H1 (cell line): ENCODE results near the gene LDLRAD3. TPM values are rescaled to one million over a fixed set of nuclear protein-coding genes. Genes with fewer than 3 reads are reported as not detected.

Experiments
- CTCF ChIA-PET: fragments of 300-600 bp; sonication (Branson Sonifier 250); formaldehyde crosslinking; loops from one replicate; lab custom pipeline; 2021; ENCODE audit not compliant: partially characterized antibody; lab: Charles Lee
- POLR2A ChIA-PET: fragments of 300-600 bp; sonication (Branson Sonifier 250); formaldehyde crosslinking; loops from one replicate; lab custom pipeline; 2021; ENCODE audit warnings: inconsistent platforms; ENCODE audit not compliant: partially characterized antibody; lab: Charles Lee
- DNase-seq, 2 experiments: peaks; one replicate each; pipeline versions ENCODE4 v3.0.0 to v3.0.0-alpha.2; 2010 to 2022; ENCODE audit warnings: low spot score in 2 of 2, low read depth in 1 of 2, mixed read lengths in 1 of 2
- FAIRE-seq: peaks from 2 replicates; lab custom pipeline; 2011; peaks lifted over from hg19 to GRCh38; lab: Jason Lieb, UNC
- H2AFZ ChIP-seq: 2 replicates; pipeline ENCODE4 v1.8.1; 2012; ENCODE audit warnings: low read length, inconsistent platforms
- H2AK5ac ChIP-seq: 2 replicates; pipeline ENCODE4 v1.6.1; 2013; ENCODE audit warnings: low read depth, low read length
- H2BK120ac ChIP-seq: replicated peaks from 2 replicates; pipeline ENCODE3; 2013; ENCODE audit warnings: low read depth, low read length, inconsistent platforms
- H2BK12ac ChIP-seq: 2 replicates; pipeline ENCODE4 v1.6.1; 2013; ENCODE audit warnings: low read depth, low read length
- H2BK15ac ChIP-seq: 2 replicates; pipeline ENCODE4 v1.6.1; 2013; ENCODE audit warnings: low read length
- H2BK20ac ChIP-seq: 2 replicates; pipeline ENCODE4 v1.6.1; 2013; ENCODE audit warnings: low read length
- H2BK5ac ChIP-seq: 2 replicates; pipeline ENCODE4 v1.6.1; 2013; ENCODE audit warnings: low read depth, low read length
- H3K14ac ChIP-seq: 2 replicates; pipeline ENCODE4 v1.6.1; 2013; ENCODE audit warnings: inconsistent platforms; ENCODE audit not compliant: insufficient read length
- H3K18ac ChIP-seq: 2 replicates; pipeline ENCODE4 v1.6.1; 2013; ENCODE audit warnings: low read length; ENCODE audit errors: extremely low read depth
- H3K23ac ChIP-seq: 2 replicates; pipeline ENCODE4 v1.6.1; 2013; ENCODE audit warnings: inconsistent platforms; ENCODE audit not compliant: insufficient read length
- H3K23me2 ChIP-seq: 2 replicates; pipeline ENCODE4 v1.6.1; 2013; ENCODE audit warnings: low read depth, low read length
- H3K27ac ChIP-seq: 2 replicates; pipeline ENCODE4 v1.6.1; 2011; ENCODE audit warnings: low read depth, low read length, inconsistent platforms
- H3K27me3 ChIP-seq, 4 experiments: replicated peaks in 1 of 4; 1 replicate in 1 of 4; 2 replicates in 3 of 4; pipeline versions ENCODE4 v1.6.1 to v1.8.1; 2011 to 2013; ENCODE audit warnings: low read length in 3 of 4, mild to moderate bottlenecking in 3 of 4, inconsistent platforms in 2 of 4, mixed read lengths in 2 of 4, moderate library complexity in 1 of 4; ENCODE audit not compliant: control insufficient read depth in 3 of 4, insufficient read depth in 3 of 4; ENCODE audit errors: extremely low read depth in 1 of 4
- H3K36me3 ChIP-seq, 4 experiments: 2 replicates each; pipeline versions ENCODE4 v1.6.1 to v1.8.1; 2011 to 2013; ENCODE audit warnings: mild to moderate bottlenecking in 4 of 4, low read length in 3 of 4, moderate library complexity in 2 of 4, control low read depth in 1 of 4, inconsistent platforms in 1 of 4; ENCODE audit not compliant: insufficient read depth in 4 of 4, control insufficient read depth in 2 of 4
- H3K4ac ChIP-seq: replicated peaks from 2 replicates; pipeline ENCODE3; 2013; ENCODE audit warnings: low read length, low read depth, mixed read lengths, inconsistent platforms; ENCODE audit not compliant: insufficient read length
- H3K4me1 ChIP-seq, 4 experiments: replicated peaks in 1 of 4; 1 replicate in 1 of 4; 2 replicates in 3 of 4; pipeline versions ENCODE4 v1.6.1 to v1.8.1; 2011 to 2013; ENCODE audit warnings: low read length in 3 of 4, inconsistent platforms in 2 of 4, mixed read lengths in 1 of 4; ENCODE audit not compliant: insufficient read depth in 4 of 4, control insufficient read depth in 3 of 4
- H3K4me2 ChIP-seq, 2 experiments: 2 replicates each; pipeline versions ENCODE4 v1.6.1 to v1.8.1; 2011 to 2013; ENCODE audit warnings: low read depth in 2 of 2, low read length in 2 of 2, control low read depth in 1 of 2, inconsistent platforms in 1 of 2, mild to moderate bottlenecking in 1 of 2; ENCODE audit not compliant: insufficient read depth in 1 of 2
- H3K4me3 ChIP-seq, 4 experiments: fragments of 200-600, 300-600 bp in 1 of 4; sonication (generic), shearing (Covaris generic), sonication (Bioruptor Twin) in 1 of 4; 2 replicates each; pipeline versions ENCODE4 v1.5.1 to v1.8.1; 2011 to 2016; ENCODE audit warnings: low read length in 4 of 4, low read depth in 3 of 4, control low read depth in 2 of 4, inconsistent platforms in 2 of 4, mild to moderate bottlenecking in 2 of 4, mixed read lengths in 1 of 4, moderate library complexity in 1 of 4; ENCODE audit not compliant: insufficient read depth in 2 of 4; ENCODE audit errors: extremely low read depth in 1 of 4
- H3K56ac ChIP-seq: replicated peaks from 2 replicates; pipeline ENCODE3; 2013; ENCODE audit warnings: low read depth, mild to moderate bottlenecking, mixed read lengths, low read length, inconsistent platforms; ENCODE audit not compliant: insufficient read length
- H3K79me1 ChIP-seq: 2 replicates; pipeline ENCODE4 v1.6.1; 2013; ENCODE audit warnings: low read depth, low read length, control low read depth
- H3K79me2 ChIP-seq, 2 experiments: 2 replicates each; pipeline versions ENCODE4 v1.6.1 to v1.8.1; 2012 to 2013; ENCODE audit warnings: low read length in 2 of 2, mild to moderate bottlenecking in 2 of 2, inconsistent platforms in 1 of 2; ENCODE audit not compliant: insufficient read depth in 2 of 2, control insufficient read depth in 1 of 2
- H3K9ac ChIP-seq, 4 experiments: replicated peaks in 1 of 4; 1 replicate in 1 of 4; 2 replicates in 3 of 4; pipeline versions ENCODE4 v1.6.1 to v1.8.1; 2011 to 2013; ENCODE audit warnings: low read depth in 3 of 4, low read length in 3 of 4, control low read depth in 2 of 4, mild to moderate bottlenecking in 2 of 4, moderate library complexity in 2 of 4, inconsistent platforms in 1 of 4; ENCODE audit errors: extremely low read depth in 1 of 4
- H3K9me3 ChIP-seq, 2 experiments: 2 replicates each; pipeline versions ENCODE4 v1.6.1 to v1.8.1; 2012 to 2013; ENCODE audit warnings: mild to moderate bottlenecking in 2 of 2, moderate library complexity in 2 of 2, control low read depth in 1 of 2, inconsistent platforms in 1 of 2, low read depth in 1 of 2, low read length in 1 of 2, mixed read lengths in 1 of 2; ENCODE audit not compliant: insufficient read depth in 2 of 2
- H4K20me1 ChIP-seq, 2 experiments: replicated peaks in 1 of 2; 2 replicates each; pipeline versions ENCODE3 to v1.8.1; 2011 to 2013; ENCODE audit warnings: inconsistent platforms in 2 of 2, low read length in 2 of 2, mild to moderate bottlenecking in 1 of 2; ENCODE audit not compliant: insufficient read depth in 2 of 2, control insufficient read depth in 1 of 2
- H4K5ac ChIP-seq: 2 replicates; pipeline ENCODE4 v1.6.1; 2013; ENCODE audit warnings: low read length, low read depth, mixed read lengths, inconsistent platforms; ENCODE audit not compliant: insufficient read length
- H4K8ac ChIP-seq: 2 replicates; pipeline ENCODE4 v1.8.0; 2013; ENCODE audit warnings: mild to moderate bottlenecking, moderate library complexity, low read length, inconsistent platforms; ENCODE audit not compliant: insufficient read depth; ENCODE audit errors: extremely low read depth
- H4K91ac ChIP-seq: replicated peaks from 2 replicates; pipeline ENCODE3; 2013; ENCODE audit warnings: low read length, mixed read lengths, inconsistent platforms; ENCODE audit not compliant: insufficient read length
- BCL11A ChIP-seq, 2 experiments: IDR thresholded peaks; one replicate each; pipeline ENCODE4 v1.6.1; 2011; ENCODE audit warnings: low read depth in 2 of 2, low read length in 2 of 2, mild to moderate bottlenecking in 2 of 2
- CHD1 ChIP-seq: IDR thresholded peaks from 2 replicates; pipeline ENCODE4 v1.6.1; 2012; ENCODE audit warnings: low read depth, low read length, improper control_type of control experiment
- NRF1 ChIP-seq: IDR thresholded peaks from 2 replicates; pipeline ENCODE4 v1.6.1; 2011; ENCODE audit warnings: mild to moderate bottlenecking, low read depth, low read length, improper control_type of control experiment
- SRF ChIP-seq: IDR thresholded peaks from 2 replicates; pipeline ENCODE4 v1.6.1; 2011; ENCODE audit warnings: mild to moderate bottlenecking, low read depth, low read length, moderate library complexity
- polyA plus RNA-seq, 7 experiments: library from polyadenylated mRNA; depleted of rRNA in 3 of 7; stranded (reverse) in 5 of 7; unstranded in 2 of 7; fragments of >200 nt in 5 of 7; fragments of 200-250 nt in 2 of 7; gene quantifications; 1 replicate in 5 of 7; 2 replicates in 1 of 7; 4 replicates in 1 of 7; pipeline versions ENCODE4 v1.2.1 to v1.2.3, GENCODE V29; 2011 to 2013; ENCODE audit warnings: missing spikeins in 2 of 7, mixed read lengths in 2 of 7
- total RNA-seq: library from RNA; stranded (reverse); fragmentation: NEBNext Ultra II Directional; extraction: Animal tissue kit (Norgen Biotek cat#: 25700); gene quantifications from 2 replicates; pipeline ENCODE4 v1.2.1, GENCODE V29; 2021

The LDLRAD3 gene
- total and polyA plus RNA-seq, 2 of the 8 experiments (the other 6 are each of a cell fraction or from before 2014, with no cell fraction given) = 18.6 to 22.8 TPM

GRCh38 chr11:36237391-36237790 lies 293.5 kb downstream of the LDLRAD3 start:
- no peak overlapping the region for H3K9ac ChIP-seq
- POLR2A ChIA-PET = no interaction called here
- CTCF ChIA-PET = interaction anchor here (1.1 to 1.3 kb wide), 2 partner anchors 12 to 85 kb away, joined by 3 to 4 read pairs; no protein-coding TSS in a partner anchor
- no peak for TF ChIP-seq SRF
- TF ChIP-seq NRF1 = no peak
- no peak for TF ChIP-seq CHD1
- TF ChIP-seq BCL11A (IDR thresholded peaks at IDR 0.05; ENCODE audit: low read depth in 2 of 2, low read length in 2 of 2) = no peak

More at GRCh38 chr11:36237391-36237790, 293.5 kb downstream of the LDLRAD3 start:
- H2AFZ ChIP-seq = no peak overlapping the region
- no peaks in the 10 kb centered on the region for H3K79me2 ChIP-seq
- no peaks in the 10 kb centered on the region for H3K36me3 ChIP-seq
- H3K9me3 ChIP-seq = no peaks in the 10 kb centered on the region
- no peaks in the 10 kb centered on the region for H3K27me3 ChIP-seq
- DNase-seq (no peak), FAIRE-seq (no peak)
- H3K23ac ChIP-seq = no peak overlapping the region
- H3K4me1 ChIP-seq = no peaks in the 10 kb centered on the region
- H3K23me2 ChIP-seq = no peaks in the 10 kb centered on the region
- no peak overlapping the region for H4K5ac ChIP-seq
- no peak overlapping the region for H2BK12ac ChIP-seq
- H4K91ac ChIP-seq = no peak overlapping the region
- no peak overlapping the region for H3K4me3 ChIP-seq
- no peak overlapping the region for H3K27ac ChIP-seq
- H4K20me1 ChIP-seq = peaks cover 0 to 2% of the 10 kb centered on the region in 2 experiments
- no peak overlapping the region for H2AK5ac ChIP-seq
- no peak overlapping the region for H2BK15ac ChIP-seq
- no peak overlapping the region for H3K56ac ChIP-seq
- H2BK5ac ChIP-seq = no peak overlapping the region
- no peak overlapping the region for H3K4me2 ChIP-seq
- H3K18ac ChIP-seq = no peak overlapping the region
- H4K8ac ChIP-seq = no peak overlapping the region
- no peak overlapping the region for H3K4ac ChIP-seq
- no peak overlapping the region for H2BK120ac ChIP-seq
- H3K79me1 ChIP-seq = no peaks in the 10 kb centered on the region
- no peak overlapping the region for H2BK20ac ChIP-seq
- no peak overlapping the region for H3K14ac ChIP-seq
